ENCODE data around the gene TRIM41. TPM values are rescaled to one million over a fixed set of nuclear protein-coding genes. Genes with fewer than 3 reads are reported as not detected.

Gene TRIM41
- total and polyA plus RNA-seq, 9 of the 15 experiments (the other 6 are each of a cell fraction or from before 2014, with no cell fraction given), result 1.8 to 47.6 (median 20.9) TPM

- no peak for TF ChIP-seq E4F1 (CRISPR knock-in tag; IDR thresholded peaks at IDR 0.05; ENCODE audit: borderline replicate concordance)
- no peak for TF ChIP-seq RFX5 (IDR thresholded peaks at IDR 0.05; ENCODE audit: low read depth, low read length)
- TF ChIP-seq CXXC5 (CRISPR knock-in tag; IDR thresholded peaks at IDR 0.05), result no peak; the same call in none of the 2 replicates
- TF ChIP-seq RAD51 (IDR thresholded peaks at IDR 0.05; ENCODE audit: borderline replicate concordance, low read depth), result 0 out of 2 replicates have a peak, but pooled peaks have one; percentile 27
- peak in 1 of 2 experiments; percentile 56; a peak in 1 of 4 replicates for TF ChIP-seq HDAC1 (IDR thresholded peaks at IDR 0.05)
- no peak for TF ChIP-seq USF2 (CRISPR knock-in tag; IDR thresholded peaks at IDR 0.05)
- TF ChIP-seq RAD21 (CRISPR knock-in tag; conservative IDR thresholded peaks at IDR 0.05 in 1 of 2, IDR thresholded peaks at IDR 0.05 in 1 of 2), result 0 out of 4 replicates have a peak, but pooled peaks of 1 of the 2 experiments have one; percentile 14
- 0 out of 2 replicates have a peak, but pooled peaks have one; percentile 26 for TF ChIP-seq SMAD4 (CRISPR knock-in tag; conservative IDR thresholded peaks at IDR 0.05)
- no peak for TF ChIP-seq MEIS2 (IDR thresholded peaks at IDR 0.05; ENCODE audit: partially characterized antibody)
- peak in 1 of 2 experiments; percentile 40; a peak in 1 of 4 replicates for TF ChIP-seq NRF1 (conservative IDR thresholded peaks at IDR 0.05 in 1 of 2, IDR thresholded peaks at IDR 0.05 in 1 of 2)
- no peak for TF ChIP-seq HSF4 (CRISPR knock-in tag; IDR thresholded peaks at IDR 0.05; ENCODE audit: borderline replicate concordance)
- TF ChIP-seq ZNF431 (CRISPR knock-in tag; IDR thresholded peaks at IDR 0.05), result 0 out of 2 replicates have a peak, but pooled peaks have one; percentile 14
Observed at GRCh38 chr5:181217111-181217802, 5.8 kb upstream of the TRIM41 start (continued).

Data from K562 (cell line).